ENCODE results near the gene APBA1. TPM values are rescaled to one million over a fixed set of nuclear protein-coding genes. Genes with fewer than 3 reads are reported as not detected.

The APBA1 gene
- total RNA-seq, 1 donor from 2014 or later, result 7.7 TPM

DNA sequence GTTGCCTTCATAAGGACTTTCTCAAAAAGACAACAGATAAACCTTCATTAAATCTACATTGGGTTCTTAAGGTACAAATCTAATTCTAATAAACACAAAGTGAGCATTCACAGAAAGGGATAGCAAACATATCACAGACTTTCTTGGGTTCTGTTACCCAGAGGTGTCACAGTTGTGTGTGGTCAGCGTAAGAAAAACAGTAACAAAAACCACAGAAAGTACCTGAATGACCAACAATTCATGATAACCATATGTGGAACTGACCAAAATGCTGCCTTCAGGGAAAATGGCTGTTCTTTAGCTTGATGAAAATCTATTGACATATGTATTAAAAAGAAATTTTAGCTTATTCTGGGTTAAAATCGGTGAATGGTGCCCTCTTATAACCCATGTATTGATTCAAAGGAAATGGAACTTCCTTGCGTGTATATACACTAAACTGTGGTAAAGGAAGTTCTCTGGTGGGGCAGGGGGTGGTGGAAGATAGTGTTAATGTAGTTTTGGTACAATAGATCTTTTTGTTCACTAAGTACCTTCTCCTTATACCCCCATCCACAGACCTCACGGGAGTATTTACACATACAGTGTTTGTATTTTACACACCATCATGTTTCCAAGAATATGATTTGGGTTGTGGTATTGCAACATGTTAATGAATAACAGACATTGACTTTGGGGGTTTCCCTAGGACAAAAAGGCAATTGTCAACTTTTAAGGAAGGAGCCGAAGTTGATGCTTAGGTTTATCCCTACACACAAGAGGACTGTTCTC is 152.5 kb downstream of the APBA1 start:
- no peak for DNase-seq

DNA sequence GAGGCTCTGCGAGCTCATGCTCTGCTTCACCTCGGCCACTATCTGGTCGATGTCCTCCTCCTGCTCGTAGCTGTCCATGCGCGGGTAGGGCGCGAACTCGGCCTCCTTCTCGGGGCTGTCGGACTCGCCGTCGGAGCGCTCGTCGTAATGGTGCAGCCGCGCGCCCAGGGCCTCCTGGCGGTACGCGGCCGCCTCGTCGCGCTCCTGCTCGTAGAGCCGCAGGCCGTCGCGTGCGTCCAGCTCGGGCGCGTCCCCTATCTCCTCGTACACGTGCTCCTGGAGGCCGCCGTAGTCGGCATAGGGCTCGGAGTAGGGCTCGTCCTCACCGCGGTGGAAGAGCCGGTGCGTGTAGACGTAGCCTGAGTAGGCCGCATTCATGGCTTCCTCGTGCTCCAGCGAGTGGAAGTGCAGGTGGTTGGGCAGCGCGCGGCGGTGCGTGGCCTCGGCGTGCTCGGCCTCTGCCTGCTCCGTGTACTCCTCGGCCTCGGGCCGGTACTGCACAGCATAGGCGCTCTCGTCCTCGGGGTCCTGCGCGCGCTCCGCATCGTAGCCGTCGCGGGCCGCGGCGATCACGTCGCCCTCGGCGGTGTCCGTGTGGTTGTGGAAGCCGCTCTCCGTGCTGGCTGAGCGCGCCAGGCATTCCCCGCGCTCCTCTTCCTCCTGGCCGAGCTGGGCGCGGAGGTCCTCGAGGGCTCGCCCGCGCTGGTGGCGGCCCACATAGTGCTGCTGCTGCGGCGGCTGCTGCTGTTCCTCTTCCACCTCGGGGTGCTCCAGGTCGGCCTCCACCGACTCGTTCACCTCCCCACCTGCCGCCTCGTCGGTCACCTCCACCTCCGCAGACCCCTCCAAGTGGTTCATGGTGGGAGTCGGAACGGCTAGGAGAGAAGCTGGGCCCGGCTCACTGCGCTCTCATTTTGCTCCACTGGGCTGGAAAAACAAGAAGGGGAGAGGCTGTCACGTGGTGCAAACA is 155.5 kb downstream of the APBA1 start:
- no peak for DNase-seq

GRCh38 chr9:69515810-69516209 is 156.4 kb downstream of the APBA1 start:
- no peak for DNase-seq

GRCh38 chr9:69513141-69513820 is 158.9 kb downstream of the APBA1 start:
- DNase-seq, result no peak

GRCh38 chr9:69504058-69504457 is 168.1 kb downstream of the APBA1 start:
- no peak for DNase-seq

- DNase-seq, result no peak
Measured at GRCh38 chr9:69502671-69503301, 169.4 kb downstream of the APBA1 start.

GRCh38 chr9:69500896-69501295 is 171.3 kb downstream of the APBA1 start:
- DNase-seq, result no peak

DNA sequence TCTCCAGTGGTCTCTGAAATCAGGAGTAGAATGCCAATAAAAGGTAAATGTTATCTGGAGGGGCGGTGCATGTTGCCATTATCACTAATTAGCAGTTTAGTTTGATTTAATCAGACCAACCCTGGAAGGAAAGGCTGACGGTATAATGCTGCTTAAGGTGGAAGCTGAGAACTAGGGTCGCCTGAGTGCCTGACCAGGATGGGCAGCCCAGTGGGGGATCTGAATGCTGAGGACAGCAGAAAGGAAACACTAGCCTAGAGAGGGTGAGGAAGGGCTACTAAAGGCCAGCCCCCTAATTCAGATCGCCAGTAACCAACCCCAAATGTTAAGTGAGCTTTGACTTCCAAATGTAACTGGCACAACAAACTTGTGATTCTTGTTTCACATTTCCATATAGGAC is 172.2 kb downstream of the APBA1 start:
- DNase-seq, result no peak

- no peak for DNase-seq
Measured at GRCh38 chr9:69499407-69499806, 172.8 kb downstream of the APBA1 start.

GRCh38 chr9:69498470-69498869 is 173.7 kb downstream of the APBA1 start:
- DNase-seq, result no peak

- no peak for DNase-seq
Measured at GRCh38 chr9:69497816-69498215, 174.4 kb downstream of the APBA1 start.

- DNase-seq, result no peak
Measured at GRCh38 chr9:69496846-69497450, 175.2 kb downstream of the APBA1 start.

GRCh38 chr9:69495296-69495695 is 176.9 kb downstream of the APBA1 start:
- DNase-seq, result no peak

- DNase-seq, result no peak
Measured at GRCh38 chr9:69494763-69495162, 177.4 kb downstream of the APBA1 start.

- DNase-seq, result no peak
Measured at GRCh38 chr9:69494208-69494607, 178.0 kb downstream of the APBA1 start.

DNA sequence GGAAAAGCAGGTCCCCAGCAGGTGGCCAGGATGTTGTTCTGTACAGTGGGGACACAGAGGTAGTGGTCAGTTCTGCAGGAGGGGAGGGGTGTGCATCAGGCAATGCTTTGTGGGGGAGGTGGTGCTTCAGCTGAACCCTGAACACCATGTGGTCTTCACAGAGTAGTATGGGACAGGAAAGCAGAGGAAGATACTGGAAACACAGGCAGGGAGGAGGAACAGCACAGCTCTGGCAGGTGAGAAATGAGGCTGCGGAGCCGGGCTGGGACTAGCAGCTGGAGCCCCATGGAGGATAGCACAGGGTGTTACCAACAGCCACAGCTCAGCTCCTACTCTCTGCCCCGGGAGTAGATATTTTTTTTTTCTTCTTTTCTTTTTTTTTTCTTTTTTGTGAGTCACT is 185.7 kb downstream of the APBA1 start:
- no peak for DNase-seq

- no peak for DNase-seq
Measured at GRCh38 chr9:69485466-69485865, 186.7 kb downstream of the APBA1 start.

DNA sequence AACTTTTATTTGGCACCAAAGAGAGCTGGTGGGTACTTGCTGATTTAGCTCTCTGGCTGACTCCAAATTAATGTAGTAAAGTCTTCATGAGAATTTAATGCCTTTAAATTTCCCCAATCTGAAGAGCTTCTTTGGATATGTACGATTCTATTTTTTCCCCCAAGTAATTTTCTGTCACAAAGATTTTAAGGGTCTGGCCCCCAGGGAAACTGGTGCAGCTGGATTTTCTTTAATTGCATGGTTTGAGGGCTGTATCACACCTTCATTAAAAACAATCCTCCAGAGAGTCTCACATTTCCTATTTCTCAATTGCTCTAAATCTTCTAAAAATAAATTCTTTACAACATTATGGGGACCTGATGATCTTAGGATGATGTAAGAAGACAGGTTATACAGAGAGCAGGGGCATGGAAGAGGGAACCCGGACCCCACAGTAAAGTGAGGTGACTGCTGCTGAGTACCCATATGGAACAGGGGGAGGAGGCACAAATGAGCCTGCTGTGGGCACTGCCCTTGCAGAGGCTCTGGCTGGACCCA is 188.2 kb downstream of the APBA1 start:
- no peak for DNase-seq

DNA sequence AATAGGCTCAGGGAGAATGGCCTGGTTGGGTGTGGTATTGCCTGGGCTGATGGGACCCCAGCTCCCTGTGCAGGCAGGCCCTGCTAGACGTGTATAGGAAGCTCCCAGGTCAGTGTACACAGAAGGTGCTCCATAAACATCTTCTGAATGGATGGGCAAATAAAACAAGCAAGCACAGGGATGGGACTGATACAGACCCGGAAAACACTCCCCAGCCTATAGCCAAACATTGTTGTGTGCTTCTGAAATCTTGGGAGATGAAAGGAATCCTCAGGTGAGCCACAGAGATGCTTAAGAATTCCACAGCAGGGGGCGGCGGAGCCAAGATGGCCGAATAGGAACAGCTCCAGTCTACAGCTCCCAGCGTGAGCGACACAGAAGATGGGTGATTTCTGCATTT is 195.4 kb downstream of the APBA1 start:
- DNase-seq, result no peak

DNA sequence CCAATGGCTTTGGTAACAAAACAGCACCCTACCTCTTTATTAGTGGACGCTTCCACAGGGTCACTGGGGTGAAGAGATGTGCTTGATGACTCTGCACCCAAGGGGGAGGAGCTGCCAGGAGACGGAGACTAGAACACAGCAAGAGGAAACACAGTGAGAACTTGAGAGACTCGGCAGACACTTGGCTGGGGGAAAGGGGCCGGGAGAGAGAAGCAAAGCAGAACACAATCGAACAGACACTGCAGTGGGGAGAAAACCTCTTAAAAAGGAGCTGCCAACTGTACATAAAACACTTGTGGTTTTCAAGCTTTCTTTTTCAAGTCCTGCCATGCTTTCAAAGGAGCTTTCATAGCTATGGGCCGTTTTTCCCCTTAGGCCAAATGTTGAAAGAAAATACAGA is 196.2 kb downstream of the APBA1 start:
- DNase-seq, result no peak

- no peak for DNase-seq
Measured at GRCh38 chr9:69474821-69475220, 197.3 kb downstream of the APBA1 start.

Measured in skin of body (tissue), 2 donors.